Mesendoderm (in vitro differentiated cells): ENCODE measurements around the gene CEP41.

ENCODE experiments used
- DNase-seq: peaks from one replicate; pipeline ENCODE4 v3.0.0; 2013
- H2AK5ac ChIP-seq: 2 replicates; pipeline ENCODE4 v1.6.1; 2013; ENCODE audit warnings: low read length, inconsistent platforms
- H2BK120ac ChIP-seq: 2 replicates; pipeline ENCODE4 v1.6.1; 2013; ENCODE audit warnings: low read depth, mild to moderate bottlenecking, low read length, moderate library complexity, mixed read lengths
- H2BK15ac ChIP-seq: replicated peaks from 2 replicates; pipeline ENCODE4 v1.6.1; 2013; ENCODE audit warnings: low read depth, mild to moderate bottlenecking, moderate library complexity
- H2BK5ac ChIP-seq: 2 replicates; pipeline ENCODE4 v1.6.1; 2013; ENCODE audit warnings: low read length, inconsistent platforms
- H3K18ac ChIP-seq: 2 replicates; pipeline ENCODE4 v1.6.1; 2013; ENCODE audit warnings: mild to moderate bottlenecking, low read length, mixed read lengths
- H3K23ac ChIP-seq: one replicate; pipeline ENCODE4 v1.6.1; 2013; ENCODE audit warnings: low read length
- H3K27ac ChIP-seq: 2 replicates; pipeline ENCODE4 v1.5.1; 2013; ENCODE audit warnings: low read depth, mild to moderate bottlenecking, inconsistent platforms, low read length, moderate library complexity
- H3K27me3 ChIP-seq: 2 replicates; pipeline ENCODE4 v1.6.1; 2013; ENCODE audit warnings: low read length, control low read depth, mild to moderate bottlenecking, inconsistent platforms; ENCODE audit not compliant: insufficient read depth, poor library complexity
- H3K36me3 ChIP-seq: 2 replicates; pipeline ENCODE4 v1.6.1; 2013; ENCODE audit warnings: low read length, inconsistent platforms; ENCODE audit not compliant: control insufficient read depth, insufficient read depth
- H3K4ac ChIP-seq: one replicate; pipeline ENCODE4 v1.6.1; 2013; ENCODE audit warnings: low read depth, mild to moderate bottlenecking, low read length, moderate library complexity
- H3K4me1 ChIP-seq: 2 replicates; pipeline ENCODE4 v1.6.1; 2013; ENCODE audit warnings: low read depth, low read length, inconsistent platforms; ENCODE audit not compliant: control insufficient read depth
- H3K4me2 ChIP-seq: 2 replicates; pipeline ENCODE4 v1.6.1; 2013; ENCODE audit warnings: low read length
- H3K4me3 ChIP-seq: 2 replicates; pipeline ENCODE4 v1.5.1; 2013; ENCODE audit warnings: mild to moderate bottlenecking, low read length
- H3K56ac ChIP-seq: one replicate; pipeline ENCODE4 v1.6.1; 2013; ENCODE audit warnings: low read length
- H3K79me1 ChIP-seq: 2 replicates; pipeline ENCODE4 v1.6.1; 2013; ENCODE audit warnings: low read length, inconsistent platforms
- H3K79me2 ChIP-seq: 2 replicates; pipeline ENCODE4 v1.6.1; 2013; ENCODE audit warnings: mild to moderate bottlenecking, low read length; ENCODE audit not compliant: control insufficient read depth, insufficient read depth
- H3K9ac ChIP-seq: 2 replicates; pipeline ENCODE4 v1.6.1; 2013; ENCODE audit warnings: low read length, inconsistent platforms
- H4K5ac ChIP-seq: one replicate; pipeline ENCODE4 v1.6.1; 2013; ENCODE audit warnings: low read length
- H4K8ac ChIP-seq: one replicate; pipeline ENCODE4 v1.6.1; 2013; ENCODE audit warnings: low read depth, mild to moderate bottlenecking, control low read depth, low read length, moderate library complexity
- WGBS: extraction: QIAGEN DNeasy Blood & Tissue Kit; methylation state at CpG from one replicate; pipeline ENCODE4 v1.1.7; 2013; ENCODE audit warnings: low lambda C conversion rate, missing lambda C conversion rate; ENCODE audit not compliant: insufficient coverage; ENCODE audit errors: extremely low coverage; 5-methylcytosine and 5-hydroxymethylcytosine counted together

CEP41 gene

DNA sequence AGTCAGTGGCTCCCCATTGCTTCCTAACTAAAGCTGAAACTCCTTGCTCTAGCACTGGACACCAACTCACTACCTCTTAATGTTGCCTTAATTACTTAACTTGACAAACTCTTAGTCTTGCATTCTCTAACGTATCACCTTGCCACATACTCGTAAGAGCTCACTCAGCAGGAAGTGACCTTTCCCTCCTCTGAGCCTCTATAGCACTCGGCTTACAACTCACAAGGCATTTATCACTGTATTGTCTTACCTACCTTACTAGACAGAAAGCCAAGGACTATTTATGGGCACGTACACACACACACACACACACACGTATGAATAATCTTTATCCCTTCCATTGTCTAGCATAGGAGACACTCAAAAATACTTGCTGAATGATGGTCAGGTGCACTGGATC, 21.2 kb downstream of the CEP41 start:
- no peak overlapping the region for H3K18ac ChIP-seq
- H3K79me2 ChIP-seq = no peaks in the 10 kb centered on the region
- H3K4ac ChIP-seq = no peak overlapping the region
- no peak overlapping the region for H3K4me2 ChIP-seq
- H2BK120ac ChIP-seq = no peak overlapping the region
- no peak overlapping the region for H4K8ac ChIP-seq
- no peaks in the 10 kb centered on the region for H3K27me3 ChIP-seq
- no CpG with 5 or more reads among the region's 5 CpGs for WGBS
- no peak overlapping the region for H3K56ac ChIP-seq
- H3K23ac ChIP-seq = no peak overlapping the region
- no peak overlapping the region for H2BK15ac ChIP-seq
- peak; percentile 47 for DNase-seq
- no peak overlapping the region for H2BK5ac ChIP-seq
- H4K5ac ChIP-seq = no peak overlapping the region
- H3K36me3 ChIP-seq = no peaks in the 10 kb centered on the region
- no peak overlapping the region for H3K4me3 ChIP-seq
- H2AK5ac ChIP-seq = no peak overlapping the region
- H3K9ac ChIP-seq = no peak overlapping the region
- no peaks in the 10 kb centered on the region for H3K4me1 ChIP-seq
- H3K27ac ChIP-seq = no peak overlapping the region
- no peaks in the 10 kb centered on the region for H3K79me1 ChIP-seq

GRCh38 chr7:130418306-130418705, 22.5 kb downstream of the CEP41 start:
- Histone ChIP-seq H3K56ac (no peak overlapping the region), H4K8ac (no peak overlapping the region), H3K18ac (no peak overlapping the region), H2BK15ac (no peak overlapping the region), H2AK5ac (no peak overlapping the region), H2BK120ac (no peak overlapping the region), H2BK5ac (no peak overlapping the region), H3K36me3 (no peaks in the 10 kb centered on the region), H3K4me1 (no peaks in the 10 kb centered on the region), H3K4me3 (no peak overlapping the region), H3K79me1 (no peaks in the 10 kb centered on the region), H3K27ac (no peak overlapping the region), H4K5ac (no peak overlapping the region), H3K23ac (no peak overlapping the region), H3K4me2 (no peak overlapping the region), H3K4ac (no peak overlapping the region), H3K9ac (no peak overlapping the region), H3K27me3 (no peaks in the 10 kb centered on the region), H3K79me2 (no peaks in the 10 kb centered on the region)
- no CpG with 5 or more reads among the region's 7 CpGs for whole genome bisulfite sequencing
- DNase-seq = no peak

DNA sequence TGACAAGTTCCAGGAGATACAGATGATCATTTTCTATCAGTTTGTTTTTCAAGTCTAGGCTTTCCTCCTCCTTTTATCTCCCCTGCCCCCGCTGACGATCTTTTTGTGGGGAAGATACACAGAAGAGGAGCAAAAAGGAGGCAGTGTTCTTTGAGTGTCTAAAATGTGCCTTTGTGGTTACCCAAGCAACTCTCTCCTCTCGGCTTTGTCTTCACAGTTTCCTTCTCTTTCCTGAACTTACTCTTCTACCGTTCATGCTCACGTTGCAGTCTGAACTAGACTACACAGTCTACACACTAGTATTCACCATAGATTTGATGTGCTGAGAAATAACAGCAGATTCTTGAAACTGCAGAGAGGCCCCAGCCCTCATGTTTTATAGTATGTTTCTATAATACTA, 23.6 kb downstream of the CEP41 start:
- Histone ChIP-seq H3K79me2 (no peaks in the 10 kb centered on the region), H2BK120ac (no peak overlapping the region), H3K79me1 (no peaks in the 10 kb centered on the region), H3K4ac (no peak overlapping the region), H3K27me3 (no peaks in the 10 kb centered on the region), H3K9ac (no peak overlapping the region), H4K5ac (no peak overlapping the region), H4K8ac (no peak overlapping the region), H2AK5ac (no peak overlapping the region), H3K4me1 (no peaks in the 10 kb centered on the region), H3K23ac (no peak overlapping the region), H3K56ac (no peak overlapping the region), H2BK15ac (no peak overlapping the region), H3K4me2 (no peak overlapping the region), H3K36me3 (no peaks in the 10 kb centered on the region), H3K4me3 (no peak overlapping the region), H3K27ac (no peak overlapping the region), H3K18ac (no peak overlapping the region), H2BK5ac (no peak overlapping the region)
- DNase-seq = no peak
- WGBS = no CpG with 5 or more reads among the region's 5 CpGs

GRCh38 chr7:130415006-130415405, 25.8 kb downstream of the CEP41 start:
- Histone ChIP-seq H3K18ac (no peak overlapping the region), H3K4me1 (no peaks in the 10 kb centered on the region), H3K9ac (no peak overlapping the region), H3K4me3 (no peak overlapping the region), H3K27me3 (no peaks in the 10 kb centered on the region), H3K36me3 (no peaks in the 10 kb centered on the region), H3K4me2 (no peak overlapping the region), H2BK120ac (no peak overlapping the region), H3K4ac (no peak overlapping the region), H4K8ac (no peak overlapping the region), H2BK5ac (no peak overlapping the region), H2AK5ac (no peak overlapping the region), H3K23ac (no peak overlapping the region), H3K79me1 (no peaks in the 10 kb centered on the region), H2BK15ac (no peak overlapping the region), H4K5ac (no peak overlapping the region), H3K79me2 (no peaks in the 10 kb centered on the region), H3K27ac (no peak overlapping the region), H3K56ac (no peak overlapping the region)
- DNase-seq = no peak

DNA sequence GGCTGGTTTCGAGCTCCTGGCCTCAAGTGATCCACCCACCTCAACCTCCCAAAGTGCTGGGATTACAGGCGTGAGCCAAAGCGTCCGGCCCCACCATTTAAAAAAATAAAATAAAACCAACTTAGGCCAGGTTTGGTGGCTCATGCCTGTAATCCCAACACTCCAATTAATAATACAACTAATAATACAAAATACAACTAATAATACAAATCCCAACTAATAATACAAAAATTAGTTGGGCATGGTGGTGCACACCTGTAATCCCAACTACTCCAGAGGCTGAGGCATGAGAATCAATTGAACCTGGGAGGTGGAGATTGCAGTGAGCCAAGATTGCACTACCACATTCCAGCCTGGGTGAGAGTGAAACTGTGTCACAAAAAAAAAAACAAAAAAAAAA, 27.6 kb downstream of the CEP41 start:
- Histone ChIP-seq H3K27me3 (no peaks in the 10 kb centered on the region), H3K79me2 (no peaks in the 10 kb centered on the region), H3K27ac (no peak overlapping the region), H3K4ac (no peak overlapping the region), H3K4me3 (no peak overlapping the region), H3K18ac (no peak overlapping the region), H4K8ac (no peak overlapping the region), H2AK5ac (no peak overlapping the region), H3K56ac (no peak overlapping the region), H2BK5ac (no peak overlapping the region), H3K23ac (no peak overlapping the region), H3K4me1 (no peaks in the 10 kb centered on the region), H3K9ac (no peak overlapping the region), H3K36me3 (no peaks in the 10 kb centered on the region), H2BK15ac (no peak overlapping the region), H4K5ac (no peak overlapping the region), H3K79me1 (no peaks in the 10 kb centered on the region), H2BK120ac (no peak overlapping the region), H3K4me2 (no peak overlapping the region)
- no peak for DNase-seq
- WGBS = no CpG with 5 or more reads among the region's 4 CpGs

DNA sequence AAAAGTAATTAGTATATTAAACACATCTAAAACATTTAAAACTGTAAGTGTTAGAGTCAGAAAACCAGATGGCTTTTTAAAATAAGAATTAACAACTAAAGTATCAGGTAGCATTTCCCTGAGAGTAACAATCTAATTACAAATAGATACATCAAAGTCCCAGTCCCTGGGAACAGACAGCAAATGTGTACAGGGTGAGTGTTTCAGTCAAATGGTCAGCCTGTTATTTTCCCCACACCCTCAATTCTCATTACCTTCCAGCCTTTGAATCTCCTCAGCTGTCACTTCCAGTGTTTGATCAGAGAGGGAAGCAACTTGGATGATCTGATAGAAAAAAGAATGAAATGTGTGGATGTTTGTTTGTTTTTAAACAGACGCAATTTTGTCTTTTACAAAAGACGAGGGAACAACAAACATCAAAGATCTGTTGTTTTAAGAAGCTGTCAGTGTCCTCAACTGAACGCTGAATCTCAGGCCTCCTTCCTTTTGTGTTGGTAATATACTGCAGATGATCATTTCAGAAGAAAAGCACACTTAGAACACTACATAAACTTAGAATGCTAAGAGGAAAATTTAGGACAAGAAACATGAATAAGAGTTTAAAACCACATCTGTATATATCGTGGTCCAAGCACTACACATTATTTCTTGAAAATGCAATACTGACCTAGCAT, 29.8 kb downstream of the CEP41 start:
- Histone ChIP-seq H3K4ac (no peak overlapping the region), H3K4me1 (no peaks in the 10 kb centered on the region), H2AK5ac (no peak overlapping the region), H4K5ac (no peak overlapping the region), H3K36me3 (no peaks in the 10 kb centered on the region), H3K23ac (no peak overlapping the region), H3K79me2 (no peaks in the 10 kb centered on the region), H2BK5ac (no peak overlapping the region), H3K79me1 (no peaks in the 10 kb centered on the region), H4K8ac (no peak overlapping the region), H3K18ac (no peak overlapping the region), H2BK120ac (no peak overlapping the region), H3K4me3 (no peak overlapping the region), H3K56ac (no peak overlapping the region), H2BK15ac (no peak overlapping the region), H3K27ac (no peak overlapping the region), H3K4me2 (no peak overlapping the region), H3K27me3 (no peaks in the 10 kb centered on the region), H3K9ac (no peak overlapping the region)
- no peak for DNase-seq
- WGBS = no CpG with 5 or more reads among the region's 4 CpGs
